HG03571 (cell line): Measurements from ENCODE around the gene WDR48.
A peak's percentile ranks its signal among the peaks of the same experiment; 100 is the strongest.

Experiments
- ATAC-seq: cut with Tn5 transposase; IDR thresholded peaks from one replicate; pipeline ENCODE4 v1.9.1; 2021; ENCODE audit not compliant: unreplicated experiment

The WDR48 gene

DNA sequence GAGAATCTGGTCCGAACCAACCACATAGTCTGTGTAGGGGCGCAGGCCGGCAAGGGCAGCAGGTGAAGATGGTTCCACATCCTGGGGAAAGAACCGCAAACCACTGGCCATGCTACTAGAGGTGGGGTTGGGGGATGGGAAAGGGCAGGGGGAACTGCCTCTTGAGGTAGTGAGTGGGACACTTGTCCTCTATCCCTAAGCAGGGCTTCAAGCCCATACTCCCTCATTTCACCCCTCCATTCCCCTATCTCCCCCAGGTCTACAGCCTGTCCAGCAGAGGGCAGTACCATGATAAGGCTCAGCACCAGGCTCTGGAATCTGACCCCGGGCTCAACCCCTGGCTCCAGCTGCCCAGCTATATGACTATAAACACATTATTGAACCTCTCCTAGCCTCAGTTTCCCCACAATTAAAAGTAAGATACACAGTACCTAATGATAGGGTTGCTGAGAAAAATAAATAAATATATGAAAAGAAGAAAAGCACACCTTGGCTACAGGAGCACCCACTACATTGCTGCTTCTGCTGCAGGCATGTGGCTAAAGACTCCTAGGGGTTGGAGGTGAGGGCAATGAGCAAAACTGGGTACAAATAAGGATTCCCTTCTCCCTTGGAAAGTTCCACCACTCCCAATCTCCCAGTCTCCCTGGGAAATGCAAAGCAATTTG is 49.3 kb downstream of the WDR48 start:
- ATAC-seq: no peak

DNA sequence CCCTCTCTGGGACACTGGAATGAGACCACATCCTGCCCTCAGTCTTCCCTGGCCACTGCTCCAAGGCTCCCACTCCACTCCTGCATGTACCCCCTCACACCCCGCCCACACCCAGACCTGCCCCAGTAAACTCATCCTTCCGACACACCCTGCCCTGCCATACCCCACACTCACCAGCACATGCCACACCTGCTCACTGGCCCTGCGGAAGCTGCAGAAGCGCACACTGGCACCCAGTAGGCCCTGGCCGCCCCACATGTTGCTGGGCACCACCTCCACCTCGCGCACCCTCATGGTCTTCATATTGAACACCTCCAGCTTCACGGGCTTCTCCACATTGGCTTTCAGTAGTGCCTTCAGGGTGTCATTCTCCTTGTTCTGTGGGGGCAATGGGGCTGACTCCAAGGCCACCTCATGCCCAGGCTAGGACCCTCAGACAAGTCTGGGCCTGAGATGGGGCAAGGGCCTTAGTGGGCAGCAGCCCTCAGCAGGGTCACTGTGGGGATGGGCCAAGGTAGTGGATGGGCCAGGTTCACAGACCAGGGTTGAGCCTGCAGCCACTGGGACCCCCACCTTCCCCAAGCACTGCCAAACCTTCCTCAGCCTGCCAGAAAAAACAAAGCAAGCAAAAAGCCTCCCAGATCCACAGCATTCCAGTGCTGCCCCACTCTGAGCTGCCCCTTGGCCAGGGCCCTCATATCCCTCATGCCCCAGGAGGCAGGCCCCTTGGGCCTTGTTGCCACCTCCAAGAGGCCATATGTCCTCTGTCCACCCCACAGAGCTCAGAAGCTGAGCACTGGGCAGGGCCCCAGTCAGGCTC is 50.9 kb downstream of the WDR48 start:
- ATAC-seq: no peak

- no peak for ATAC-seq
Measured at GRCh38 chr3:39103324-39103693, 51.5 kb downstream of the WDR48 start.

- ATAC-seq: no peak
Measured at GRCh38 chr3:39103791-39104552, 52.2 kb downstream of the WDR48 start.

GRCh38 chr3:39104961-39105686 is 53.3 kb downstream of the WDR48 start:
- ATAC-seq: no peak

- ATAC-seq: no peak
Measured at GRCh38 chr3:39105687-39106063, 53.9 kb downstream of the WDR48 start.

- ATAC-seq: no peak
Measured at GRCh38 chr3:39106281-39106811, 54.5 kb downstream of the WDR48 start.

- peak; percentile 9 for ATAC-seq
Measured at GRCh38 chr3:39106851-39107387, 55.1 kb downstream of the WDR48 start.

- ATAC-seq: peak; percentile 52
Measured at GRCh38 chr3:39107388-39108199, 55.8 kb downstream of the WDR48 start, which contains the start of the genes GORASP1 and TTC21A. TSS of gene GORASP1 (minus strand) at chr3:39107627. CDS start at chr3:39107541, 86 bp downstream. TSS of gene TTC21A (plus strand) at chr3:39107680. CDS start at chr3:39107838, 158 bp downstream.

DNA sequence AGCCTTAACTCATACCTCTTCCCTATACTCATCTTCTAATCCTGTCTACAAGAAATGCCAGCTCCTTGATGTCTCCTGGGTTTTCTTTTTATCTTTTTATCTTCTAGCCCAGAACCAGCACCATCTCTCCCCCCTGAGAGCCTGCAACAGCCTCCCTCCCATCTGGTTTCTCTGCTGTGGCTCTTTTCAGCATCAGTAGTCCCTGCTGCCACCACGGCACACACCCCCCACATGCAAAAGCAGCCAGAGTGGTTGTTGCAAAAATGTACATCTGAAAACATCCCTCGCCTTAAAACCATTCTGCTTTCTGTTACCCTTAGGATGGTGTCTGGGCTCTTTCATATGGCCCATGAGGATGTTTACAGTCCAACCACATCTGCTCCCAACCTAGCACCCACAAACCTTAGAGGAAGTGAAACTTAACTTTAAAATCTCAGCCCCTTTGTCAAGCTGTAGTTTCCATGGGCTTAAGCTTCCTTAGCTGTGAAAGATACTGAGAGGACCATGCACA is 56.4 kb downstream of the WDR48 start:
- peak; percentile 79 for ATAC-seq

- ATAC-seq: no peak
Measured at GRCh38 chr3:39109086-39109485, 57.3 kb downstream of the WDR48 start.

GRCh38 chr3:39110041-39110639 is 58.3 kb downstream of the WDR48 start:
- no peak for ATAC-seq

DNA sequence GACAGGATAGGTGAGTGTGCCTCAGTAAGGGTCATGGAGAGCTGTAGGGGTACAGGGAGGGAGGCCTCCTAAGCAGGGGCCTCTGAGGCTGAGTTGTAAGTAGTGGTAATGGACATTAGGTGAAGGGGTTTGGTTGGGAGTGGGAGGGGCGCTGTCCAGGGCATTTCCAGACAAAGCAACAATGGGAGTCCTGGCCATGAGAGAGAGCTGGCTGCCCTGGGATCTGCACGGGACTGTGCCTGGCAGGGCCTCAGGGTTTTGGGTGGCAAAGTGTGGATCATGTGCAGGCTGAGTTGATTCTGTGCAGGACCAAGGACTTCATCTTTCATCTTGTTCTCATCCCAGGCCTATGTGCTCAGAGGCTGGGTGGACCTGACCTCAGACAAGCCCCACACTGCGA is 60.3 kb downstream of the WDR48 start:
- no peak for ATAC-seq

GRCh38 chr3:39112535-39112934 is 60.7 kb downstream of the WDR48 start:
- ATAC-seq: no peak

DNA sequence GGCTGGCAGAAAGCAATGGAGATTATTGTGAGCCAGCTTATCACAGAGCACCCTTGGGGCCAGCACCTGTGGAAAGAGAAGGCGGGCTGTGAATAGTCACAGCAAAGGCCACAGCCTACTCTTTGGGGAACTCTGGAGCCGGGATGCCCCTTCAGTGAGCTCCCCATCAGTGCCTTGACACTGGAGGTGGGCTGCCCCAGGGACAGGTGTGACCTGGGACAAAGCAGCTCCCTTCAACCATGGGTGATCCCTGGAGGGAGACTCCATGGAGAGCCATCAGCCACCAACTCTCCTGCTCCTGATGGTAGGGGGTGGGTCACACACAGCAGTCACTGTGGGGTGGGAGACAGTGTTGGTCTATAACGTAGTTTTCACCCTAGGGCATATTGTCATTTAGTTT is 61.5 kb downstream of the WDR48 start:
- no peak for ATAC-seq

DNA sequence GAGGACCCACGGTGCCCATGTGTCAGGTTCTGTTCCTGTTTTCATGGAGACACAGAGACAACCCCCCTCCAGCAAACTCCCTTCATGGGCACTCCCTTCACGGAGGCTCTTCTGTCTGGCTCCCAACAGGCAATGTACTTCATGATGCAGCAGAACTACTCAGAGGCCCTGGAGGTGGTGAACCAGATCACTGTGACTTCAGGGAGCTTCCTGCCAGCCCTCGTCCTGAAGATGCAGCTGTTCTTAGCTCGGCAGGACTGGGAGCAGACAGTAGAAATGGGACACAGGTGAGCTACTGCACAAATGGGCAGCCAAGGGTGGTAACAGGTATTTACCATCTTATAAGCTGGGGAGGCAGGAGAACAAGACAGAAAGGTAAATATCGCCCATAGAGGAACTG is 62.6 kb downstream of the WDR48 start:
- ATAC-seq: no peak

DNA sequence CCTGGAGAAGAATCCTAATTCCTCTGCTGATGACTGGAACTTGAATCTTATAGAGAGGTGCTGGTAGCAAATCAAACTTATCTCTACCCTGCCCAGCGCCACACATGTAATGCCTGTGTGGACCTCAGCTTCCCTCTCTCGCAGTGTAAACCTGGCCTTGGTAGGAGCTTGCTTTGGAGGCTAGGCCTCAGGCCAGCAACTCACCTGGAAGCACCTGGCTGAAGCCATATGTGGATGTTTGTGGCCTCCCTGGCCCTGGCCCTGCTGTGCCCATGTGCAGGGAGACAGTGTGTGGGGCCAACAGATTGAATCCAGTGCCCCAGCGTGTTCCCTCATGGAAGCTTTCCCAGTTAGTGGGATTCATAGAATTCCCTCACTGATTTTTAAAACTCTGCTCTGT is 64.1 kb downstream of the WDR48 start:
- no peak for ATAC-seq

GRCh38 chr3:39118079-39118478 is 66.3 kb downstream of the WDR48 start:
- no peak for ATAC-seq
